ENCODE data around the gene WNT2. TPM values are rescaled to one million over a fixed set of nuclear protein-coding genes. Genes with fewer than 3 reads are reported as not detected.

Gene WNT2
- total and polyA plus RNA-seq, 10 of the 15 experiments (the other 5 are each of a cell fraction or from before 2014, with no cell fraction given), result 0.07 to 0.34 (median 0.19) TPM

- TF ChIP-seq E2F8 (IDR thresholded peaks at IDR 0.05; ENCODE audit: low read depth, partially characterized antibody) (no peak), RB1 (IDR thresholded peaks at IDR 0.05; ENCODE audit: borderline replicate concordance) (no peak), ESRRA (IDR thresholded peaks at IDR 0.05; ENCODE audit: low read length) (no peak), NKRF (conservative IDR thresholded peaks at IDR 0.05) (no peak), ZZZ3 (IDR thresholded peaks at IDR 0.05; ENCODE audit: control insufficient read depth, insufficient read length, low read depth) (no peak), CEBPB (IDR thresholded peaks at IDR 0.05; ENCODE audit: borderline replicate concordance in 1 of 2, low read depth in 2 of 2, low read length in 2 of 2) (no peak), EZH2 (IDR thresholded peaks at IDR 0.05; ENCODE audit: borderline replicate concordance, control insufficient read depth, low read depth, low read length) (no peak)
Observed at GRCh38 chr7:117278040-117278439, 44.8 kb downstream of the WNT2 start (continued).

GRCh38 chr7:117277576-117277975 is 45.3 kb downstream of the WNT2 start:
- no peaks in the 10 kb centered on the region for H4K20me1 ChIP-seq (ENCODE audit: control insufficient read depth, insufficient read depth)
- ChIA-PET RAD21 (ENCODE audit: unreplicated experiment) (interaction anchor here (0.9 kb wide), 1 partner anchor 68 kb away, joined by 3 read pairs; no protein-coding TSS in a partner anchor), CTCF (no interaction called here), SMC1A (ENCODE audit: uncharacterized antibody, unreplicated experiment) (interaction anchor here (1.8 kb wide), 1 partner anchor 12 kb away, joined by 5 read pairs; no protein-coding TSS in a partner anchor), POLR2A (no interaction called here)
- no peaks in the 10 kb centered on the region; a peak in 1 of 4 replicates for H3K27me3 ChIP-seq (replicated peaks in 1 of 2; ENCODE audit: control insufficient read depth in 2 of 2, insufficient read depth in 2 of 2, low read length in 1 of 2)
- 62% methylated on average over 3 of the region's 3 CpGs for WGBS (ENCODE audit: insufficient coverage, insufficient replicate concordance, low lambda C conversion rate, missing lambda C conversion rate)
- TF ChIP-seq CEBPB (IDR thresholded peaks at IDR 0.05; ENCODE audit: borderline replicate concordance in 1 of 2, low read depth in 2 of 2, low read length in 2 of 2), result no peak
- no peak for TF ChIP-seq SIN3A (IDR thresholded peaks at IDR 0.05; ENCODE audit: low read depth, low read length)
- no peak for TF ChIP-seq MEF2B (IDR thresholded peaks at IDR 0.05; ENCODE audit: partially characterized antibody, poor library complexity, severe bottlenecking)
- ATAC-seq, result no peak
- H3K4me3 ChIP-seq, result no peak overlapping the region
- no peaks in the 10 kb centered on the region for H3K4me1 ChIP-seq (ENCODE audit: control insufficient read depth, insufficient read depth, low read length)
- H3K4me2 ChIP-seq (ENCODE audit: control insufficient read depth, insufficient read depth), result no peak overlapping the region
- H3K9me3 ChIP-seq (replicated peaks; ENCODE audit: control insufficient read depth, insufficient read depth, low read length), result no peaks in the 10 kb centered on the region
- H3K27ac ChIP-seq (ENCODE audit: control insufficient read depth, insufficient read depth), result no peak overlapping the region
- no peaks in the 10 kb centered on the region for H3K79me2 ChIP-seq (ENCODE audit: control insufficient read depth, insufficient read depth, low read length)
- no TSS peak for BruUV-seq (replicated peaks)
- in situ Hi-C loops (cut with MboI) (no loop called here), intact Hi-C loops (cut with micrococcal nuclease; ENCODE audit: unreplicated experiment) (no loop called here)
- no peak for DNase-seq (ENCODE audit: low read depth, low spot score)
- no peak overlapping the region for H2AFZ ChIP-seq (ENCODE audit: control insufficient read depth, low read depth, low read length)
- H3K36me3 ChIP-seq (ENCODE audit: control insufficient read depth in 2 of 2, insufficient read depth in 2 of 2, low read length in 1 of 2), result no peaks in the 10 kb centered on the region
- FAIRE-seq, result no peak
- H3K9ac ChIP-seq (ENCODE audit: control insufficient read depth, insufficient read depth, low read length), result no peak overlapping the region

Measured in GM12878 (cell line).